C4-2B (cell line): ENCODE data around the gene HSDL1.

ENCODE experiments used
- CTCF ChIP-seq: fragments of 450-650 bp; conservative IDR thresholded peaks from 2 replicates; pipeline ENCODE4 v1.5.1; 2017; ENCODE audit warnings: mild to moderate bottlenecking
- ZFX ChIP-seq: fragments of 450-650 bp; IDR thresholded peaks from 2 replicates; pipeline ENCODE4 v1.6.1; 2017

GRCh38 chr16:84143081-84143480 is 1.9 kb downstream of the HSDL1 start:
- TF ChIP-seq CTCF = no peak
- TF ChIP-seq ZFX = no peak
